OCI-LY7 (cell line): Measurements from ENCODE around the gene DIS3L. TPM values are rescaled to one million over a fixed set of nuclear protein-coding genes. Genes with fewer than 3 reads are reported as not detected.

ENCODE experiments used
- BruUV-seq: library from RNA; stranded (reverse); fragments of 400-500 nt; replicated peaks from 2 replicates; lab custom pipeline; 2021; lab: Mats Ljungman, UMichigan
- CTCF ChIA-PET: fragments of 300-600 bp; sonication (Branson Sonifier 250); formaldehyde crosslinking; loops from one replicate; lab custom pipeline; 2022; ENCODE audit warnings: antibody characterized with exemption; ENCODE audit not compliant: unreplicated experiment; lab: Charles Lee
- POLR2A ChIA-PET: fragments of 300-600 bp; sonication (Branson Sonifier 250); formaldehyde crosslinking; loops from one replicate; lab custom pipeline; 2022; ENCODE audit warnings: antibody characterized with exemption; lab: Charles Lee
- DNase-seq: peaks from one replicate; pipeline ENCODE4 v3.0.0-alpha.2; 2015; ENCODE audit warnings: low spot score
- H2AFZ ChIP-seq: fragments of 200-600 bp; sonication (generic), shearing (Covaris generic); 2 replicates; pipeline ENCODE4 v1.6.1; 2014; ENCODE audit warnings: mild to moderate bottlenecking, antibody characterized with exemption, low read length, moderate library complexity
- H3K27ac ChIP-seq: fragments of 200-600 bp; sonication (generic); 2 replicates; pipeline ENCODE4 v1.5.1; 2014; ENCODE audit warnings: mixed run types, low read depth, mild to moderate bottlenecking, moderate library complexity, low read length, inconsistent platforms; ENCODE audit not compliant: poor library complexity, severe bottlenecking
- H3K36me3 ChIP-seq: fragments of 200-600 bp; sonication (generic); 2 replicates; pipeline ENCODE4 v1.6.1; 2014; ENCODE audit warnings: mild to moderate bottlenecking, antibody characterized with exemption, low read length, moderate library complexity, mixed read lengths; ENCODE audit not compliant: insufficient read depth
- H3K4me1 ChIP-seq: fragments of 200-600 bp; sonication (generic); 2 replicates; pipeline ENCODE4 v1.5.1; 2014; ENCODE audit warnings: mild to moderate bottlenecking, low read length; ENCODE audit not compliant: insufficient read depth, poor library complexity, severe bottlenecking
- H3K4me2 ChIP-seq: fragments of 200-600 bp; sonication (generic); 2 replicates; pipeline ENCODE4 v1.6.1; 2014; ENCODE audit warnings: mild to moderate bottlenecking, low read length
- H3K4me3 ChIP-seq: fragments of 200-600 bp; sonication (generic); 2 replicates; pipeline ENCODE4 v1.5.1; 2014; ENCODE audit warnings: mild to moderate bottlenecking, low read depth, low read length; ENCODE audit not compliant: poor library complexity, severe bottlenecking
- H3K79me2 ChIP-seq: fragments of 200-600 bp; sonication (generic); 2 replicates; pipeline ENCODE4 v1.6.1; 2016; ENCODE audit warnings: low read depth, mild to moderate bottlenecking, low read length, moderate library complexity, mixed read lengths; ENCODE audit not compliant: insufficient read depth
- H3K9me2 ChIP-seq: fragments of 200-600 bp; sonication (generic); 2 replicates; pipeline ENCODE4 v1.6.1; 2016; ENCODE audit warnings: mild to moderate bottlenecking, low read length, mixed read lengths; ENCODE audit not compliant: insufficient read depth
- H3K9me3 ChIP-seq: fragments of 200-600 bp; sonication (generic); 2 replicates; pipeline ENCODE4 v1.6.1; 2014; ENCODE audit warnings: mild to moderate bottlenecking, mixed run types, low read length, mixed read lengths
- H4K20me1 ChIP-seq: fragments of 200-600 bp; sonication (generic); 2 replicates; pipeline ENCODE4 v1.6.1; 2014; ENCODE audit warnings: mild to moderate bottlenecking, antibody characterized with exemption, low read length, moderate library complexity, mixed read lengths; ENCODE audit not compliant: insufficient read depth
- EZH2phosphoT487 ChIP-seq: fragments of 200-600 bp; sonication (generic); IDR thresholded peaks from 2 replicates; pipeline ENCODE4 v1.6.1; 2018; ENCODE audit warnings: low read depth, borderline replicate concordance, mild to moderate bottlenecking, mixed run types, antibody characterized with exemption, low read length, moderate library complexity, mixed read lengths
- intact Hi-C: fragments of 100-400 bp; cut with micrococcal nuclease; formaldehyde crosslinking; loops from one replicate; pipeline ENCODE4 v1.10.0; 2022; ENCODE audit not compliant: unreplicated experiment
- total RNA-seq, 2 experiments: library from RNA; depleted of rRNA in 1 of 2; stranded (reverse); fragments of >200 nt in 1 of 2; shearing (Covaris generic) in 1 of 2; gene quantifications; 2 replicates each; pipeline ENCODE4 v1.2.3, GENCODE V29; 2014 to 2022
- TF ChIP-seq, protein P1 (sequence below): fragments of 200-600 bp; sonication (generic); conservative IDR thresholded peaks from 2 replicates; pipeline ENCODE4 v1.5.1; 2014; ENCODE audit warnings: mild to moderate bottlenecking, antibody characterized with exemption, low read length, moderate library complexity, mixed read lengths

DIS3L gene
- total RNA-seq, 2 experiments from 2014 or later: 33.9 to 67.6 TPM

DNA sequence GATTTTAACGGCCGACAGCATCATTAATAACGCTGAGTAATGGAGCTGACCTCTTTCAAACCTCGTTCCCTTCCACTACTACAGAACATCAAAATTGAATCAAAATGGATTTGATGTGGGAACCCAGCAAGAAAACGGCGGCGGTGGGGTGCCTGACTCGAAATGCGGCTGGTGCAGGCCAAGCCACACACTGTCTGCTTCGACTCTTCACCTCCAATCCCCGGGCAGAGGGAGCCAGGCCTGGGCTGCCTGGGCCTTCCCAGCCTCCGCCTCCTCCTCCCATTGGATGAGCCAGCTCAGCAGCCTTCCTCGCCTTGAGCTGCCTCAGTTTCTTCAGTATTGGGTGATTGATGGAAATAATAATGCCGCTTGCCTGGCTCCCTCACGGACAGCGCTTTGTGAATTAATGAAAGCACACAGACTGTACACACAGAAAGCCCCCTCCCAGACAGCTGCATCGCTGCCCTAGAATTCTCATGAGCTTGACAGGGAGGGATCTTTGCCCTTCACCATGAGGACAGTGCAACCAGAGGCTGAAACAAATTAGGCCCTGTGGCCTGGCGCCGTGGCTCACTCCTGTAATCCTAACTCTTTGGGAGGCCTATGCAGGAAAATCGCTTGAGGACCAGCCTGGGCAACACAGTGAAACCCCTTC is 28.4 kb upstream of the DIS3L start:
- H3K79me2 ChIP-seq: no peaks in the 10 kb centered on the region
- TF ChIP-seq, protein P1, sequence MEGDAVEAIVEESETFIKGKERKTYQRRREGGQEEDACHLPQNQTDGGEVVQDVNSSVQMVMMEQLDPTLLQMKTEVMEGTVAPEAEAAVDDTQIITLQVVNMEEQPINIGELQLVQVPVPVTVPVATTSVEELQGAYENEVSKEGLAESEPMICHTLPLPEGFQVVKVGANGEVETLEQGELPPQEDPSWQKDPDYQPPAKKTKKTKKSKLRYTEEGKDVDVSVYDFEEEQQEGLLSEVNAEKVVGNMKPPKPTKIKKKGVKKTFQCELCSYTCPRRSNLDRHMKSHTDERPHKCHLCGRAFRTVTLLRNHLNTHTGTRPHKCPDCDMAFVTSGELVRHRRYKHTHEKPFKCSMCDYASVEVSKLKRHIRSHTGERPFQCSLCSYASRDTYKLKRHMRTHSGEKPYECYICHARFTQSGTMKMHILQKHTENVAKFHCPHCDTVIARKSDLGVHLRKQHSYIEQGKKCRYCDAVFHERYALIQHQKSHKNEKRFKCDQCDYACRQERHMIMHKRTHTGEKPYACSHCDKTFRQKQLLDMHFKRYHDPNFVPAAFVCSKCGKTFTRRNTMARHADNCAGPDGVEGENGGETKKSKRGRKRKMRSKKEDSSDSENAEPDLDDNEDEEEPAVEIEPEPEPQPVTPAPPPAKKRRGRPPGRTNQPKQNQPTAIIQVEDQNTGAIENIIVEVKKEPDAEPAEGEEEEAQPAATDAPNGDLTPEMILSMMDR: no peak
- TF ChIP-seq EZH2phosphoT487: no peak
- intact Hi-C loops: no loop called here
- ChIA-PET POLR2A (no interaction called here), CTCF (no interaction called here)
- BruUV-seq: no TSS peak
- H3K36me3 ChIP-seq: no peaks in the 10 kb centered on the region
- no peak overlapping the region for H3K4me3 ChIP-seq
- DNase-seq: no peak
- no peak overlapping the region for H2AFZ ChIP-seq
- H3K9me2 ChIP-seq: no peaks in the 10 kb centered on the region
- 0 out of 2 replicates have a peak, but pooled peaks cover 7% of the 10 kb centered on the region for H3K9me3 ChIP-seq
- no peak overlapping the region for H3K27ac ChIP-seq
- H3K4me1 ChIP-seq: no peaks in the 10 kb centered on the region
- no peaks in the 10 kb centered on the region for H4K20me1 ChIP-seq
- no peak overlapping the region for H3K4me2 ChIP-seq

DNA sequence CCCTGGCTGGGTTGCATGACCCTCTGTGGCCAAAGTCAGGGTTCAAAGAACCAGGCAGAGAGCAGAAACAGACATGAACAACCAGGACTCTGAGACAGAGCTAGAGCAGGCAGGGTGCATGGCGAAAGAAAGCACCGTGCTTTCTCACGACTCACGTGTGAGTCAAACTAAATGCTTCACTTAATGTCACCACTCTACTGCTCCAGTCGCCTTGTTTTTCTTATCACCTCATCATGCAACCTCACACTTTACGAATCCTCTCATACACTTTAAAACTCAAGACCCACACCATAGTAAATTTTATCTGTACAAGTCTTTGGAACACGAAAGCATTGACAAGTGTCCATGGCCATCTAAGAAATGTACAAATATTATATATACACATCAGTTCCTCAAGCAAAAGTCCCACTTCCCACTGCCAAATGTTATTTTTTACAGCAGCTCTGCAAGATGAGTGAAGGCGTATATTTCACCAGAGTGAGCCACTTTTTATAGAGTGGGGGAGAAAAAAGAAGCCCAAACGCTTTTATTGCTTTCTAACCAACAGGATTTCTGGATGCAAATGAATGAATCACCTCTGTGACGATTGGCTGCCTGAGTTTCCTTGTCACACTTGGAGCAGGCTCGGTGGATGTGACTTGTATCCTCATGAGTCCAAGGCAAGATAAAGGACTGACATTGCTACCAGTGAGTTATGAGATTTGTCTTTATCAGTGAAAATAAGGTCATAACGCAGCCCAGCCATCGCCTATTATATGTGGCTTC is 23.9 kb upstream of the DIS3L start:
- H3K4me3 ChIP-seq: no peak overlapping the region
- no peak for DNase-seq
- H3K4me2 ChIP-seq: no peak overlapping the region
- H3K4me1 ChIP-seq: no peaks in the 10 kb centered on the region
- no peaks in the 10 kb centered on the region for H3K36me3 ChIP-seq
- H3K9me2 ChIP-seq: no peaks in the 10 kb centered on the region
- intact Hi-C loops: no loop called here
- TF ChIP-seq, protein P1: no peak
- no peak for TF ChIP-seq EZH2phosphoT487
- no peaks in the 10 kb centered on the region for H3K9me3 ChIP-seq
- H3K27ac ChIP-seq: no peak overlapping the region
- H2AFZ ChIP-seq: no peak overlapping the region
- CTCF ChIA-PET: no interaction called here
- POLR2A ChIA-PET: interaction anchor here (0.5 kb wide), 1 partner anchor 10 kb away, joined by 3 read pairs; no protein-coding TSS in a partner anchor
- H3K79me2 ChIP-seq: no peaks in the 10 kb centered on the region
- no peaks in the 10 kb centered on the region for H4K20me1 ChIP-seq
- BruUV-seq: no TSS peak

DNA sequence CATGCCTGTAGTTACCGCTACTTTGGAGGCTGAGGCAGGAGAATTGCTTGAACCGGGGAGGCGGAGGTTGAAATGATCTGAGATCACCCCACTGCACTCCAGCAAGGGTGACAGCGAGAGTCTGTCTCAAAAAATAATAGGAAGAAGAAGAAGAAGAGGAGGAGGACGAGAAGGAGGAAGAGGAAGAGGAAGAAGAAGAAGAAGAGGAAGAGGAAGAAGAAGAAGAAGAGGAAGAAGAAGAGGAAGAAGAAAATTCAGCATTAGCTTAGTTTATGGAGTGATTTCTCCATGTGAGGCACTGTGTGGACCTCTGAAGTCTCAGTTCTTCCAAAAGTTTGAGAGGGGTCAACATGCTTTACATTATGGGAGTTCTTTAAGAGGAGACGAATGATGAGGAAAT is 22.4 kb upstream of the DIS3L start:
- H3K4me3 ChIP-seq: no peak overlapping the region
- no peaks in the 10 kb centered on the region for H3K36me3 ChIP-seq
- H3K79me2 ChIP-seq: no peaks in the 10 kb centered on the region
- intact Hi-C loops: no loop called here
- ChIA-PET CTCF (no interaction called here), POLR2A (no interaction called here)
- DNase-seq: no peak
- no peaks in the 10 kb centered on the region for H3K9me3 ChIP-seq
- BruUV-seq: no TSS peak
- no peaks in the 10 kb centered on the region for H3K4me1 ChIP-seq
- H2AFZ ChIP-seq: no peak overlapping the region
- H4K20me1 ChIP-seq: no peaks in the 10 kb centered on the region
- H3K27ac ChIP-seq: no peak overlapping the region
- no peaks in the 10 kb centered on the region for H3K9me2 ChIP-seq
- no peak overlapping the region for H3K4me2 ChIP-seq
- no peak for TF ChIP-seq EZH2phosphoT487
- TF ChIP-seq, protein P1: no peak
